ENCODE data around the gene DOCK10.

- TF ChIP-seq CTCF (conservative IDR thresholded peaks at IDR 0.05) (no peak), EZH2 (IDR thresholded peaks at IDR 0.05; ENCODE audit: low read depth) (no peak)
Observed at GRCh38 chr2:224780823-224781222, 261.4 kb downstream of the DOCK10 start.

Measured in PC-9 (cell line).